ENCODE data around the gene RESP18.
"Not testable (repeated sequence)": the region's sequence is repeated elsewhere in the genome, so short reads cannot be mapped to it uniquely, and the experiment has no call there.

RESP18 gene

DNA sequence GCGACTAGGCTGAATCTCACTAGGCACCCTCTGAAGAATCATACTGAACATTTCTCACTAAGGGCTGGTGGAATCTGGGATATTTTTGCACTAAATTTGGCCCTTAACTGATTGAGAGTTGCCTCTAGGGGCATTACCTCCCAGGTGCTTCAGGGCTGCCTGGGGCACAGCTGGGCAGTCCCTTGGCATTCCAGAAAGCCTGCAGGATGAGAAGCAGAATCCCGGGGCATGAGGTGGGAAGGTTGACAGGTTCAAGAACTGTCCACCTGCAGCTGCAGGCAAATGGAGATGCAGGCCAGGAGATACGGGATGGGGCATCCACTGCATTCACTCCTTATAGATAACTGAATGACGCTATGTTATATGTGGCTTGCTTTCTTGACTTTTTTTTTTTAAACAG lies 7.4 kb downstream of the RESP18 start:
- no peak for DNase-seq

DNA sequence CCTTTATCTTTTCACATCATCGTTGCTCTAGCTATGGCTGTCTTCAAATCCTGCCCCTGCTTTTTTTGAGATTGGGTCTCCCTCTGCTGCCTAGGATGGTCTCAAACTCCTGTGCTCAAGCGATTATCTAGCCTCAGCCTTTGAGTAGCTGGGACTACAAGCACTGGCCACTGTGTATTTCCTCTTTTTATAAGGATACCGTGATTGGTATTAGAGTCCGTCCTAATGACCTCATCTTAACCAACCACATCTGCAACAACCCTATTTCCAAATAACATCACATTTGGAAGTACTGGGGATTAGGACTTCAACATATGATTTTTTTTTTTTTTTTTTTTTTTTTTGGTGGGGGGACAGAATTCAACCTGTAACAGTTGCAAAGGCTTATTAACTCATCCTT lies 9.1 kb downstream of the RESP18 start:
- no peak for DNase-seq

DNA sequence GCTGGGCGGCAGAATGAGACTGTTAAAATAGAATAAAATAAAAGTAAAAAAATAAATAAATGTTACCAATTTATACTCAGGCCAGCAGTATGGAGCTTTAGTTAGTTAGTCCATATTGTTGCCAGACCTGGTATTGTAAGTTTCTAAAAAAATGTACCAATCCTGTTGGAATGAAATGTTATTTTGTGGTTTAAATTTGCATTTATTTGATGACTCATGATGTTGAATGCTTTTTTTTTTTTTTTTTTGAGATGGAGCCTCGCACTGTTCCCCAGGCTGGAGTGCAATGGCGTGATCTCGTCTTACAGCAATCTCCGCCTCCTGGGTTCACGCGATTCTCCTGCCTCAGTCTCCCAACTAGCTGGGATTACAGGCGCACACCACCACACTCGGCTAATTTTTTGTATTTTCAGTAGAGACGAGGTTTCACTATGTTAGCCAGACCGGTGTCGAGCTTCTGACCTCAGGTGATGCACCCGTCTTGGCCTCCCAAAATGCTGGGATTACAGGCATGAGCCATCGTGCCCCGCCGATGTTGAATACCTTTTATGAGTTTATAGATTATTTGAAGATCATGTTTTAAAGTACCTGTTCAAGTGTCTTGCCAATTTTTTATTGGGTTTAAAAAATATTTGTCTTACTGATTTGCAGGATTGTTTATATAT lies 17.6 kb downstream of the RESP18 start:
- DNase-seq: no peak

DNA sequence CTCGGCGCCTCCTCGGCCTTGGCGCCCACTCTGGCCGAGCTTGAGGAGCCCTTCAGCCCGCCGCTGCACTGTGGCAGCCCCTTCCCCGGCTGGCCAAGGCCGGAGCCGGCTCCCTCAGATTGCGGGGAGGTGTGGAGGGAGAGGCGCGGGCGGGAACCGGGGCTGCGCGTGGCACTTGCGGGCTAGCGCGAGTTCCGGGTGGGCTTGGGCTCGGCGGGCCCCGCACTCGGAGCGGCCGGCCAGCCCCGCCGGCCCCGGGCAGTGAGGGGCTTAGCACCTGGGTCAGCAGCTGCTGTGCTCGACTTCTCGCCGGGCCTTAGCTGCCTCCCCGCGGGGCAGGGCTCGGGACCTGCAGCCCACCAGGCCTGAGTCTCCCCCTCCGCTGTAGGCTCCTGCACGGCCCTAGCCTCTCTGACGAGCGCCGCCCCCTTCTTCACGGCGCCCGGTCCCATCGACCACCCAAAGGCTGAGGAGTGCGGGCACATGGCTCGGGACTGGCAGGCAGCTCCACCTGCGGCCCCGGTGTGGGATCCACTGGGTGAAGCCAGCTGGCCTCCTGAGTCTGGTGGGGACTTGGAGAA lies 19.8 kb downstream of the RESP18 start:
- DNase-seq: not testable (repeated sequence)

DNA sequence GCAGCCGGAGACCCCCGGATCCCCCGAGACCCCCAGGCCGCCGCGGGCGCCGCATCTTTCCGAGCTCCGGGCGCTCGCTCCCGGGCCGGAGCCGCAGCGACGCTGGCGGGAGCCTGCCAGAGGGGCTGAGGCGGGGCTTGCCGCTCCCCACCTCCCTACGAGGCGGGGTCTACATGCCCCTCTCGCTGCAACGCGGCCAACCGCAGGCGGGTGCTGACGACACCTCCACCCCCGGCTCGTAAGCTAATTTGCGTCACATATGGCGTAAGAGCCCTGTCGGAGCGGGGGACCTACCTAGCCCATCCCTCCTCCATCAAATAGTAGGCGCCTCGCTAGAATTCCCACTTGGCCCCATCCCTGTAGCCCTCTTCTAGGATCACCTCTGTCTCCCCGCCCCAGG lies 23.3 kb downstream of the RESP18 start, which contains the start of gene PTPRN:
Gene PTPRN, minus strand, starts transcription at position 124 of the 400 bp plus-strand sequence. Its CDS starts 69 bp downstream, at position 55.
- DNase-seq: peak; percentile 62 to 73

DNA sequence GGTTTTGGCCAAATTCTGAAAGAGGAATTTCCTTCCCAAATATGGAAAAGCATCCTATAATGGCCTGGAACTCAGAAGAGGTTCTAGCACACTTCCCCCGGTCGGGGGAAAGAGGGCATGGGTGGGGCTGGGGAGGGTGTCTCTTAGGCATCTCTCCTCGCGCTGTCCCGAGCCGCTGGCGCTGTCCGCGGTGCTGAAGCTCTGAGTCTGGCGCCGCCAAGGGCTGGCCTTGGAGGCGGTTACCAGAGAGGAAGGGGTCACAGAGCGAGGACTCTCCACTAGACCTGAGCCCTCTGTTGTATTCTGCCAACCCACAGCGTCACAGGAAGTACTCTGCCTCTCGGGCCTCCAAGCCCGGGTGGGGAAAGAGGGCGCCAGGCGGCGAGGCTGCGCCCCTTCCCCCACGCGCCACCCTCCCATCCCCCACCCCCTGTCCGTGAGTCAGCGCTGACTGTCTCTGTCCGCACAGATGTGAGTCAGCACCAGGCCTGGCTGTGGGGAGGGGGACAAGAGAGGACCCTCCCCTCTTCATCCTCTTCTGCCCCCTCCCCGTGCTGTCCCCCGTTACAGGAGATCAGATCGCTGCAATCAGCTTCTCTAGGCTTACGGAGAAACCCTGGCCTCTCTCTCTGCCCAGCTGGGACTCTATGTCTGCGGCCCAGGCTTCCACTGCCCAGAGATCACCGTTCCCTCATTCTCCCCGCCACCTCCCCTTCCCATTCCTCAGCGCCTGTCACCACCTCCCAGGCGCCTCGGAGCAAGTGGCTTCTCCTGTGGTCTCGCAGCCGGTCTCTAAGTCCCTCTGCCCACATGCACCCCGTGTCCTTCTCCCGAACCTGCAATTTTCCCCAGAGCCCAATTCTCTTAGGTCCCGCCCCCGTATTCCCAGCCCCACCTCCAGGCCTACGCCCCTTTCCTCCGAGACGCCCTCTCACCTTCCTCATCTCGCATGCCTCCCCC lies 24.1 kb downstream of the RESP18 start:
- no peak for DNase-seq

DNA sequence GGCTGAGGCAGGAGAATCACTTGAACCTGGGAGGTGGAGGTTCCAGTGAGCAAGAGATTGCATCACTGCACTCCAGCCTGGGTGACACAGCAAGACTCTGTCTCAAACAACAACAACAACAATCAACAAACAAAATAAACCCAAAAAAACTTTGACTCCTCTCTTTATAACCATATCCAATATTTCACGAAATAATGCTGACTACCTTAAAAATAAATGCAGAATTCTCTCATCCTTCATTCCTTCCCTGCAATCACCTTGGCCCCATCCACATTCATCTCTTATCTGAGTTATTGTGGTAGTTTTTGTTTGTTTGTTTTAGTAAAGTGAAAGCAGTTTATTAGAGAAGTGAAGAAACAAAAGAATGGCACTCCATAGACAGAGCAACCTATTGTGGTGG lies 26.5 kb downstream of the RESP18 start:
- DNase-seq: no peak

DNA sequence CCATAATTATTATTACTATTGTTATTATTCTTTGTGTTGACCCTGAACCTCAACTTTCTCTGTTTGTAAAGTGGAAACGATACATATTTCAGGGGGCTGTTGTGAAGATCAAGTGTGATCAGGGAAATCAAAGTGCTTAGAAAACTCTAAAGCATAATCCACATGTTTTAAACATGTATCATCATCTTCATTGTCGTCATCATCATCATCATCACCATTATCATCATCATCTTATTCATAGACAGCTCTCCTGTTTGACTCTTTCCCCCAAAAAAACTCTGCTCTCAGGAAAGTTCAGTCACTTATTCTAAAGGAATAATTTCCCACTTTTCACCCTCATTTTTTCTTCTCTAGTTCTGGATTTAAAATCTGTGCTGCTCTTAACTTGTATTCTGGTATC lies 28.3 kb downstream of the RESP18 start:
- no peak for DNase-seq

DNA sequence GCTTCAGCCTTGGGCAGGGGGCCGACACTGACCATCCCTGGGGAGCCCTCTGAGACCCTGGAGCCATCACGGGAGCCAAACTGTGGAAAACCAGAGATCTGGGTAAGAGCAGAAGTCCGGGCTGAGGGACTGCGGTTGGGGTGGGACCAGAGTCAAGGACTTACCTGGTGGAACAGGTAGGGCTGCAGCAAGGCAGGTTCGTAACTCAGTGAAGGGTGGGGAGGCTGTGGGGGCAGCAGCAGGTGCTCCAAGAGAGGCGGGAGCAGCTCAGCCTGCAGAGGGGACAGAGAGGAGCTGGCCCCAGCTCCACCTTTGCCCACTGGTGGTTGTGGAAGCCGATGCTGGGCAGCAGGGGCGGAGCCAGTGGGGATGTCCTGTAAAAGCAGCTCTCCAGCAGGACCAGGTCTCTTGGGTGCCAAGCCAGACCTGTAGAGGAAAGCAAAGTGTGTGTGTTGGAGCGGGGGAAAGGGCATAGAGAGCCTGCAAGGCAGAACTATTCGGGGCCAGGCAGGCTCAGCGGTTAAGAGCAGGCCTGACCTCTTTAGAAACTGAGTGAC lies 30.1 kb downstream of the RESP18 start:
- DNase-seq: no peak

DNA sequence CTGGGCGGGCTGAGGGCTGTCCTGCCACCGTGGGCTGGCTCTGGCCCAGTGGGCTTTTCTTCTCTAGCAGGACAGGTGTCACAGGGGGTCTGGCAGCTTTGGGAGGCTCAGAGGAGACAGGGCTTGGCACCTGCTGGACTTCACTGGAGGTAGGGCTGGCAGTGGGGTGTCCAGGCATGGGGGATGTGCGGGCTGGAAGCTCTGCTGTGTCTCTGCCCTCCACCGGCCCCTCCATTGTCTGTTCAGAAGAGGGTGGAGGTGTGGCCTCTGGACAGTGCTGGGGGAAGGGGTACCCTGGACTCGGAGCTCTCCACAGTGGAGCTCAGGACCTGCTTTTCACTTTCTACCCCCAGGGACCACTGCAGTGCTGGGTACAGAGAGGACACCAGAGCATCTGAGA lies 32.5 kb downstream of the RESP18 start:
- DNase-seq: no peak

DNA sequence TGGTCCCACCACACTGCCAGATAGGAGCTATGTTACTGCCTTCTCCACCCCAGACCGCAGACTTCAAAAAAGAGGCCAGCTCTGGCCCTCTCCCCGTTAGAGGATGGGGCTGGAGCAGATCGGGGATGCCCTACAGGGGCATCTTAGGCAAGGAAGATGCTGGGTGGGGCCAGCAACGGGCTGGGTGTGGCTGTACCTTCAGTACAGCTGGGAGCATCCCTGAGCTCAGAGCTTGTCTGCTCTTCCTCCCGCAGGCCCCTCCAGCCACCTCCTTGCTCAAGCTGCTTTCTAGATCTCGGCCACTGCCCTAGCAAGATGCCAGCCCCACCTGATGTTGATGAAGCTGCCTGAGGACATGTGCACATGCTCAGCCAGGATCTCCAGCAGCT lies 33.2 kb downstream of the RESP18 start:
- DNase-seq: no peak

DNA sequence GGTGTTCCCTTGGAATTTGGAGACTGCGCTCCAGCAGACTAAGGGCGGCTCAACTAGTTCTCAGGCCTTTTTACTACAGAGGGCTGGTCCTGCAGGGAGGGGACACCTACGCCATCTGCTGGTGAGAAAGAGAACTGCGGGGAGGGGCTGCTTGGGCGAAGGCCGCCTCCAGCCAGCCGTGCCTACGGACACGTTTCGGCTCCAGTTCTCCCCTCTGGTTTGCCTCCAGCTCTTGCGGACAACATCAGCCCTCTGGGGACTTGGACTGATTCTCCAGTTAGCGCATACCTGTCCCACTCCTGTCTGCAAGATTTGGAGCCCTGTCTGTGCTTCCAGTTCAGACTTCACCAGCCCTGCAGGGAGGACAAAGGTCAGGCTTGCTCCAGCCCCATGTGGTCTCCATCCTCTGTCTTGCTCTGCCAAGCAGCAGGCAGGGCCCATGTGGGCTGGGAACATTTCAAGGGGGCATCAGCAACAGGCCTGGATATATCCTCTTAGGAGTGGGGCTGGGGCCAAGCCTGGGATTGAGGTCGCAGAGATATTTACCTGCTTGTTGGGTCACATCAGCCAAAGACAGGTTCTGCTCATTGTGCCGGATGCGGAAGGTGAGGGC lies 33.7 kb downstream of the RESP18 start:
- peak; percentile 64 to 69 for DNase-seq

DNA sequence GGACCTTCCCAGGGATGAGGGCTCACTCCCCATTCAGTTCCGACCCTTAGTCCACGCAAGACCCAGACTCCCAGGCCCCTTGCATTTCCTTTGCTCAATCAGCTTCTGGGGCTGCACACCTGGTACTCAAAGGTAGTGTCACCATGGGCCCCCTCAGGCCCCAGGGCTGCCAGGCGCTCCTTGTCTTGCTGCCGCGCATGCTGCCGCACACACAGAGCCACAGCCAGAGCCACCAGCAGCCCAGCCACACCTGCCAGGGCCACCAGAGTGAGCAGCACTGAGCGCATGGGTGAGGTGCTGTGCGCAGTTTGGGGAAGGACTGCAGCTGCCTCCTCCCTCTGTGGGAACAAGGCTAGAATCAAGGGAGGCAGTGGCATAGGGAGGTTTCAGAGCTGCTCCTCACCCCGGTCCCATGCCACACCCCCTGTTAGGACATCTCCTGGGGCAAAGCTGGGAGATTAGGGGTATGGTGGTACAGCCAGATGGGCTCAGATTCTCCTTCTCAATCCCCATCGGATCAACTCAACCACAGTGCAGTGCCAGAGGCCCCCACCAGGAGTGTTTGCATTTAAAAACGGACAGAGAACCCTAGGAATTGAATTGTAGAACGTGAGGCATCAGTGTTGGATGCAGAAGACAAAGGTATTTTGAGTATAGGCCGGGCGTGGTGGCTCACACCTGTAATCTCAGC lies 34.6 kb downstream of the RESP18 start:
- no peak for DNase-seq

DNA sequence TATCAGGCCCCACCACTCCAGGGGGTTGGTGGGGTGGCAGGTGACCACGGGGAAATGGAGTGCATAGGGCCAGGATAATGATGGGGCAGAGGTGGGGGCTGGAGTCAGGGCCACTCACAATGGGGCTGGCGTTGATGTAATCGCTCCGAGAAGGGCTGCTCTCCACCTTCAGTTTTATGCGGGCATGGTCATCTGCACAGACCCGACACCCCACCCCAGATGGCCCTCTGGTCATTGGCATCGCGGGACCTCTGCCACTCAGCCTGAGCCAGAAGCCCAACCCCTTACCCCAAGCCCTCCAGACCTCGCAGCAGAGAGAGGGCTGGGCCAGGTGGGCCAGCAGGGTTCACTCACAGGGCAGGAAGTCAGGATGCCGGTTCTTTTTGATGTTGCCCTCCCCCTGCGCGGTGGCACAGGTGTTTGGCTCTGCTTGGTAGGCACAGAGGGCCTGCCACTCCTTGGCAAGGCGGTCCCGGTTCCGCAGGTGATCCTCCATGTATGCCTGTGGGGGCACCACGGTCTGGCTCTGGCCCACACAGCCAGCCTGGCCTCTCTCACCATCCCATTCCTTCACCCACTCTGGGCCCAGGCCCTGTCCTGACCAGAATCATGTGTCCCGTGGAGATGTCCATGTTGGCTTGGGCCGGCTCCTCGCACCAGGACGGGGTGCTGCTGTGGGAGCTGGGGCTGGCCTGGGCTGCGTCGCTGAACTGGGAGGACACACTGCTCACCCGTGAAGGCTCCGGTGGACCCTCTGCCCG lies 35.7 kb downstream of the RESP18 start:
- no peak for DNase-seq

DNA sequence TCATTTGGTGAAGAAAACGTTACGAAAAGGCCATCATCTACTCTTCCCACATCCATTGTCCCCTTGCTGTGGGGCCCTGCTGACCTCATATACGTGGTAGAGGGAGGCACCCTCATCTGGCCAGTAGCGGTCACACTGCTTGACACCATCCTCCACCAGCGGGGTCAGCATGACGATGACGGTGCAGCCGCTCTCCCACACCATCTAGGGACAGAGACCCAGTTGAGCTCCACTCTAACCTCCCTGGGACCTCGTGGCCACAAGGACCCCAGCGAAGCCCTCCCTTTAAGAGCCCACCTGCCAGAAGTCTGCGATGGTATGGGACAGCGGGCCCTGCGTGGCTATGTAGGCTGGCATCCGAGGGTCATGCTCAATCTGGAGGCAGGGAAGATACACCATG lies 36.4 kb downstream of the RESP18 start:
- DNase-seq: no peak

DNA sequence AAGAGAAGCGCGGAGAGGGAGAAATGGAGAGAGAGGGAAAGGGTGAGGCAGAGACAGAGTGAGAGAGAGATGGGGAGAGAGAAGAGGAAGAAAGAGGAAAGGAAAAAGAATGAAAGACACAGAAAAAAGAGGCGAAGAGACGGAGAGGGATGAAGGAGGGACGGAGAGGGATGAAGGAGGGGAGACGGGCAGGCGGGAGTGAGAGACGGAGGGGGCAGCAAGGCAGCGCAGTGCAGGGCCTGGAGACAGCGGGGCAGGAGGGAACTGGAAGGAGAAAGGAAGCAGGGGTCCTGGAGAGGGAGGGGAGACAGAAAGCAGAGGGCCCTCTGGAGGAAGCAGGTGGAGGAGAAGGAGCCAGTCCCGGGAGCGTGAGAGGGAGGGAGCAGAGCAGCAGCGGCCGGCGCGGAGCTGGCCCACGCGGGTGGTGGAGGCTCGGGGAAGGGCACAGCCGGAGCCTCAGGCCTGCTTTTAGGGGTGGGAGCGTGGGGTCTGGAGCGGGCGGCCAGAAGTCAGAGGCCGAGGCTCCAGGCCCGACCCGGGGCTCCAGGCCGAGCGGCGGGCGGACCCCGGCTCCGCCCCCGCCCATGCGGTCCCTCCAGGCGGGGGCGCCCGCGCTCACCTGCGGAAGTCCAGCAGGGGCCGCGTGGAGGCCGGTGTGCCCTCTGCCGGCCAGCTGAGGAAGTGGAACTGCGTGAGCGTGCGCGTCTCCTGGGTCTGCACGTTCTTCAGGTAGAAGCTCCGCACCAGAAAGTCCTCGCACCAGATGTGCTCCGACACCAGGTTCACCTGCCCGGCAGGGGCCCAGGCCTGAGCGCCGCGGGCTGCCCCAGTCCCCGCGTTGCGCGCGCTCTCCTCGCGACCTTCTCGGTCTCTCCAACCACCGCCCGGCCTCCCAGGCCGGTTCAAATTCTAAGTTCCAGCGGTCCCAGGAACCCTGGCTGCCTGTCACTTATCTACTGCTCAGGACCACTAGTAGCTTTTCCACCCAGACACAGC lies 37.9 kb downstream of the RESP18 start:
- DNase-seq: peak; percentile 78 to 82

DNA sequence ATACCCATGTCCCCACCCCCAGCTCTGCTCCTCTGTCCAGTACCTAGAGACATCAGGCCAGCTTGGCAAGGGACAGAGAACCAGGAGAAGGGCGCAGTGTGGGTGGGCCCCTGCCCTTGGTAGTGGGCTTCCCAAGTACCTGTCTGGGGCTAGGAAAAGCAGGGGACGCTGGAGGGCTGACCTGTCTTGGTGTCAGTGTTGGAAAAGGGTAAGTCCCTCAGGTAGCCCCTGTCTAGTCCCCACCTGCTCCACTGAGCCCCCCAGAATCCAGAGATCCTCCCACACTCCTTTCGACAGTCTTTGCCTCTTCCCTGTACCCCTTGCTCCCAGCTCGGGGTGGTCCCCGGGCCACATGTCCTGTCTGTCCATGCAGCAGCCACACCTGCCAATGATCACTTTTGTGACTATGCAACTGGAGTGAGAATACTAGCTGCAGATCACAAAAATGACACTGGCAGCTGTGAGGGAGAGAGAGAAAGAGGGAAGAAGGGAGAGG lies 38.8 kb downstream of the RESP18 start:
- DNase-seq: no peak

DNA sequence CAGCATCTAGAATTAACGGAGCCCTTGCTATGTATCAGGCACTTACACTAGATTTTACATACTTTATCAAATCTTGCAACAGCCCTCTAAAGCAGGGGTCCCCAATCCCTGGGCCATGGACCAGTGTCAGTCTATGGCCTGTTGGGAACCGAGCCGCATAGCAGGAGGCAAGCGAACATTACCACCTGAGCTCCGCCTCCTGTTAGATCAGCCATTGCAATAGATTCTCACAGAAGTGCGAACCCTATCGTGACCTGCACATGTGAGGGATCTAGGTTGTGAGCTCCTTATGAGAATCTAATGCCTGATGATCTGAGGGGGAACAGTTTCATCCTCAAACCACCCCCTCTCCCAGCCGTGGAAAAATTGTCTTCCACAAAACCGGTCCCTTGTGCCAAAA lies 39.9 kb downstream of the RESP18 start:
- DNase-seq: no peak

DNA sequence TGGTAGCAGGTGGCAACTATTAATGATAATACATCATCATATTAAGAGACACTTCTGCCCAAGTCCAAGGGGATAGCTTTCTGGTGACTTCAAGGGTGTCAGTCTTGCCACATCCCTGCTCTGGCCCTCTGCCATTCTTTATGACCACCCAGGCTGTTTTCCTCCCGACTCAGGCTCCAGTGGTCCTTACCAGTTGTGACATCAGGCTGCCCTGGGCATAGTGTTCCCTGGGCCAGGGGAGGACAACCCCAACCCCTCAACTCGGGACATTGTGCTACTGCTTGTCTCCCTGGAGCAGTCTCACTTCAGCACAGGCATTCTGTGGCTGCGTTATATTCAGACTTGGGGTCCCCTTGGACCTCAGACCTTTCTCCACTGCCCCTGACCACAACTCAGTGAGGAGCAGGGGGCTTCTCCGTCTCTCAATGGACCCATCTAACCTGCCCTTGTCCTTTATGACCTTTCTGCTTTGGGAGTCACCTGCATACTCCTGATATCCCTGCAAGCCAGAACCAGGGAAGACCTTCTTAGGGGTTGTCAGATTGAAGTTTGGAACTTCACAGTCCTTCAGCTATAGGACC lies 40.5 kb downstream of the RESP18 start:
- DNase-seq: no peak

DNA sequence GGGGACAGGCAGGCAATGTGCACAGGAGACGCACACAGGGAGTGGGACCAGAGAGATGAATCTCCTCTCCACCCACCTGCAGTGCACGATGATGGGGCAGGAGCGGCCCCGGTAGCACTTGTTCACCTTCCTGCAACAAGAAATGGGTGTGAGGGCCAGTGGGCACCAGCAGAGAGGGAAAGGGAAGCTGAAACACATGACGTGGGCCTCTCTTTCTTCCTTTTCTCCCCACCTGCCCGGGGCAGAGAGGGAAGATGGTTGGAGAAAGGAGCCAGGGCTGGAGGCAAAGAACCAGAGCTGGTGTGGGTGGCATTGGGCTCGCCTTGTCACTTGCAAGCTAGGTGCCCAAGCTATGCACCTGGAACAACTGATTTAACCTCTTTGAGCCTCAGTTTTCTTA lies 41.1 kb downstream of the RESP18 start:
- DNase-seq: no peak

Data from NCI-H2081 (cell line).